Mammary epithelial cell (primary cell): Measurements from ENCODE around the gene PSORS1C2.

ENCODE experiments used
- EZH2 ChIP-seq: IDR thresholded peaks from 2 replicates; pipeline ENCODE4 v1.6.1; 2012; ENCODE audit warnings: low read length, inconsistent platforms, borderline replicate concordance
- TF ChIP-seq, protein P1 (sequence below), 2 donors: IDR thresholded peaks in 1 of 2; conservative IDR thresholded peaks in 1 of 2; 2 replicates each; pipeline ENCODE4 v1.5.1; 2011 to 2012; ENCODE audit warnings: inconsistent platforms in 2 of 2, low read length in 2 of 2, mild to moderate bottlenecking in 2 of 2, control low read depth in 1 of 2, low read depth in 1 of 2; ENCODE audit not compliant: insufficient read depth in 1 of 2; ENCODE audit errors: extremely low read depth in 1 of 2

DNA sequence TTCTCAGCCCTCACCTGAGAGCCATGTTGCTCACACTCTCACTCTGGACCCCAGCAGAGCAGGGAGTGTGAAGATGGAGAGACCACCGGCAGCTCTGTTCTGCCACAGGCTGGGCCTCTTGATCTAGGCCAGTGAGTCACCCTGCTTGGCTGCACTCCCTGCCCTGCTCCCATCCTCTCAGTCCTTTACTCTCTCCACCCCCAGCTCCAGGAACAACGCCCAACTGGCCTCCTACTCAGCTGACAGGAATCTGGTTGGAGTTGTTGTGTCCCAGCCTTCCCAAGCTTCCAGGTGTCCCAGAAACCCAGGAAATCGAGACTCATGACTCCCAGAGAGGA is 24.4 kb downstream of the PSORS1C2 start, which contains the start of gene PSORS1C1:
- TF ChIP-seq, protein P1, sequence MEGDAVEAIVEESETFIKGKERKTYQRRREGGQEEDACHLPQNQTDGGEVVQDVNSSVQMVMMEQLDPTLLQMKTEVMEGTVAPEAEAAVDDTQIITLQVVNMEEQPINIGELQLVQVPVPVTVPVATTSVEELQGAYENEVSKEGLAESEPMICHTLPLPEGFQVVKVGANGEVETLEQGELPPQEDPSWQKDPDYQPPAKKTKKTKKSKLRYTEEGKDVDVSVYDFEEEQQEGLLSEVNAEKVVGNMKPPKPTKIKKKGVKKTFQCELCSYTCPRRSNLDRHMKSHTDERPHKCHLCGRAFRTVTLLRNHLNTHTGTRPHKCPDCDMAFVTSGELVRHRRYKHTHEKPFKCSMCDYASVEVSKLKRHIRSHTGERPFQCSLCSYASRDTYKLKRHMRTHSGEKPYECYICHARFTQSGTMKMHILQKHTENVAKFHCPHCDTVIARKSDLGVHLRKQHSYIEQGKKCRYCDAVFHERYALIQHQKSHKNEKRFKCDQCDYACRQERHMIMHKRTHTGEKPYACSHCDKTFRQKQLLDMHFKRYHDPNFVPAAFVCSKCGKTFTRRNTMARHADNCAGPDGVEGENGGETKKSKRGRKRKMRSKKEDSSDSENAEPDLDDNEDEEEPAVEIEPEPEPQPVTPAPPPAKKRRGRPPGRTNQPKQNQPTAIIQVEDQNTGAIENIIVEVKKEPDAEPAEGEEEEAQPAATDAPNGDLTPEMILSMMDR (conservative IDR thresholded peaks at IDR 0.05 in 1 of 2, IDR thresholded peaks at IDR 0.05 in 1 of 2; ENCODE audit: extremely low read depth in 1 of 2, insufficient read depth in 1 of 2, low read depth in 1 of 2, low read length in 2 of 2), result no peak
- TF ChIP-seq EZH2, result no peak
